ENCODE measurements around the gene MBP.
"Not testable (repeated sequence)": the region's sequence is repeated elsewhere in the genome, so short reads cannot be mapped to it uniquely, and the experiment has no call there.

Gene MBP

DNA sequence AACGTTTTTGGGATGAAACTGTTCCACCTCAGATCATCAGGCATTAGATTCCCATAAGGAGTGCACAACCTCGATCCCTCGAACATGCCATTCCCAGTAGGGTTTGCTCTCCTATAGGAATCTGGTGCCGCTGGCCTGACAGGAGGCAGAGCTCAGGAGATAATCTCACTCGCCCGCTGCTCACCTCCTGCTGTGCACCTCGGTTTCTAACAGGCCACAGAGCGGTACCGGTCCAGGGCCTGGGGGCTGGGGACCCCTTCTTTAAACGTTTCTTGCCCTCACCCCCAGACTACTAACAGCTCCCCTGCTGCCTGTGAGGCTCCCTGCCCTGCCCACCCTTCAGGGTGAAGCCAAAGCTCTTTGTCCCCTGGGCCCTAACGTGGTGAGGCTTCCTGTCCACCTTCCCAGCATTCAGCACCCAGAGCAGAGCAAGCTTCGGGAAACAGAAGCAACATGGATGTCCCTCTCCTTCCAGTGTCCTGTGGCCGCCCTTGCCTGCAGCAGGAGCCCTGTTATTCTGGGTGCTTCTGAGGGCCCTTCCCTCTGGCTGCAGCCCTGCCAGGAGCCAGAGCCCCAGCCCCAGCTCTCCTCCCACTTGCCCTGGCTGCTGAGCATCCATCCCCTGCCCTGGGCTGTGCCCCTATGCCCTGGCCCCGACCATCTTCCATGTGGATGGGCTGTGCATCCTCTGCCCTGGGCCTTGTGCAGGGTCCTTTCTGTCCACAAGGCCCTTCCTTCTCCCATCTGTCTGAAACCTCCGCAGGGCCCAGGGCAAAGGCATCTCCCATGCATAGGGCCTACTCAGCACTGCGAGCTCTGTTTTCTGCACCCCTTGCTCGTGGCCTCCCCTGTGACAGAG lies 140.1 kb downstream of the MBP start:
- no peaks in the 10 kb centered on the region for H3K4me1 ChIP-seq (ENCODE audit: control insufficient read depth in 1 of 2, insufficient read depth in 2 of 2, low read length in 2 of 2)
- no peaks in the 10 kb centered on the region for H3K9me3 ChIP-seq (ENCODE audit: control insufficient read depth in 1 of 2, low read length in 2 of 2)
- H3K36me3 ChIP-seq (ENCODE audit: control insufficient read depth in 1 of 2, insufficient read depth in 2 of 2, low read length in 2 of 2): no peaks in the 10 kb centered on the region
- H3K27me3 ChIP-seq (ENCODE audit: low read depth, low read length): no peaks in the 10 kb centered on the region
- no peak overlapping the region for H3K4me3 ChIP-seq (ENCODE audit: low read depth in 1 of 2, low read length in 2 of 2)
- no peak overlapping the region for H3K27ac ChIP-seq (ENCODE audit: low read length)

DNA sequence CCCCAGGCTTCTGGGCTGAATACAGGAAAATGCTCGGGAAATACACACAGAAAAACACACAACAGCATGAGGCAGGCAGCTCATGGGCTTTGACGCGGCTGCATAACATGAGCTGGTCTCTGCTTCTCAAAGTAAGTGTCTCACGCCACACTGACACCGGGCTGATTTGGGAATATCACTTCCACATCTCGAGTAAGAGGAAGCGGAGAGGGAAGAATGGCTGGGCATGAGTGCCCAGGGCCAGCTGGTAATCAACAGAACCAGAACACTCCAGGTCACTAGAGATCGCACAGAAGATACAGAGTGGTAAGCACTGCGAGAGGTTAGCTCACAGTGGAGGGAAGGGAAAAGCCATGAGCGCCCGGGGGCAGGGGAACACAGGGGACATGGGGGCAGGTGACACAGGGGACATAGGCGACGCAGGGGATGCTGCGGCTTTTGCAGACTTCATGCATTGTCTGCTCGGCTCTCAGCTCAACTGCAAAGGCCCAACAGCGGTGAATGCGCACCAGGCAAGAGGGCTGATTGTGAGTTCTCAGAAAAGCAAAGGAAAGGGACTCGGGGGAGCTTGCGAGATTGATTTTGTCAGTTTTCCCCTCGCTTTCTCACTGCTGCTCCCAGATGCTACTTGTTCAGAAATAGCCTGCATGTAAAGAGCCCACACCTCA lies 141.4 kb downstream of the MBP start:
- Histone ChIP-seq H3K4me1 (ENCODE audit: control insufficient read depth in 1 of 2, insufficient read depth in 2 of 2, low read length in 2 of 2) (no peaks in the 10 kb centered on the region), H3K9me3 (ENCODE audit: control insufficient read depth in 1 of 2, low read length in 2 of 2) (no peaks in the 10 kb centered on the region), H3K4me3 (ENCODE audit: low read depth in 1 of 2, low read length in 2 of 2) (no peak overlapping the region), H3K36me3 (ENCODE audit: control insufficient read depth in 1 of 2, insufficient read depth in 2 of 2, low read length in 2 of 2) (no peaks in the 10 kb centered on the region), H3K27ac (ENCODE audit: low read length) (no peak overlapping the region), H3K27me3 (ENCODE audit: low read depth, low read length) (no peaks in the 10 kb centered on the region)

DNA sequence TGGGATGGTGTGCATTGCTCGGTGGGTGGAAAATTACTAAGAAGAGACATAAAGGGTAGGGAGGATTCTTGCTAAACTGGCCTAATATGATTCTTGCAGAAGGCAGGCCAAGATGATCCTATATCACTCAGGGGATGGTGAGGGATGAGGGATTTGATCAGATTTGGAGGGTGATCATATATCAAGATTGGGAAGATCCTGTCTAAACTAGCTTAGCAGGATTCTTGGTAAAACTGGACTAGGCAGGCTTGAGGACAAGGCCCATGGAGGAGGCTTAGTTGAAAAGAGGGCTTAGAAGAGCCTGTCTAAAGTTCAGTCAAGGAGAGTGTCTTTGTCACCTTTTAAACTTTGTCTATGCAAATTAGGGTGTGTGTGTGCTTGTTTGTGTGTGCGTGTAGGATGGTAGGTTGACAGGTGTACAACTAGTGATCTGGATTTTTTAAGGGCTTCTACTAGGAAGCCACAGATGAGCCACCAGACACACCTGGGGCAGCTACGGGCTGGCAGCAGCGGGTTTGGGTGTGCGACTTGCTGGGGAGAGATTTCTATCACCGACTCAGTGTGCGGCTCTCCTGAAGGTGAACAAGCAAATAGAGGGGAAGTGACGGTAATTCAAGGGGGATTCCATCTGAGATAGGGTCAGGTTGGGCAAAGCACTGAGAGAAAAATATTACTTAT lies 142.1 kb downstream of the MBP start:
- H3K27ac ChIP-seq (ENCODE audit: low read length); H3K4me1 ChIP-seq (ENCODE audit: control insufficient read depth in 1 of 2, insufficient read depth in 2 of 2, low read length in 2 of 2); H3K4me3 ChIP-seq (ENCODE audit: low read depth in 1 of 2, low read length in 2 of 2); H3K36me3 ChIP-seq (ENCODE audit: control insufficient read depth in 1 of 2, insufficient read depth in 2 of 2, low read length in 2 of 2); H3K9me3 ChIP-seq (ENCODE audit: control insufficient read depth in 1 of 2, low read length in 2 of 2); H3K27me3 ChIP-seq (ENCODE audit: low read depth, low read length): not testable (repeated sequence)

DNA sequence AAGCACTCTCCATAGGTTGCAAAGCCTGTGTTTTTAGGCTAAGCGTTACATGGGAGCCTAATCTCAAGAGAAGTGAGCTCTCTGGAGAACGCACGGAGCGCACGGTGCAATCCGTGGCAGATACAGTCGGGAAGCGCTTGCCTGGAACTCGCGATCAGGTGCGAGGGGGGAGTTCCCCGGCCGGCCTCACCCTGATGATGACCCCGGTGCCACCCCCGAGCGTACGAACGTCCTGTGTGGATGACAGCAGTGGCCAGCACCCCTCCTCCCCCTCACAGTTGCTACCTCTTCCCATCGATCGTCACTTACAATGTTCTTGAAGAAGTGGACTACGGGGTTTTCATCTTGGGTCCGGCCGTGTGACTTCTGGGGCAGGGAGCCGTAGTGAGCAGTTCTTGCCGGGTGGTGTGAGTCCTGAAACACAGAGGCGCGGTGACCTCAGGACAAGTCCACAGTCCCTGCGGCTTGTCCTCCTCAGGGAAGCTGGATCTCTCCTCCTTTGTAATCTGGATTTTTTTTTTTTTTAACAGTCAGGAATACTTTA lies 142.9 kb downstream of the MBP start:
- Histone ChIP-seq H3K9me3 (ENCODE audit: control insufficient read depth in 1 of 2, low read length in 2 of 2) (no peaks in the 10 kb centered on the region), H3K27ac (ENCODE audit: low read length) (no peak overlapping the region), H3K36me3 (ENCODE audit: control insufficient read depth in 1 of 2, insufficient read depth in 2 of 2, low read length in 2 of 2) (no peaks in the 10 kb centered on the region), H3K4me1 (ENCODE audit: control insufficient read depth in 1 of 2, insufficient read depth in 2 of 2, low read length in 2 of 2) (no peaks in the 10 kb centered on the region), H3K4me3 (ENCODE audit: low read depth in 1 of 2, low read length in 2 of 2) (no peak overlapping the region), H3K27me3 (ENCODE audit: low read depth, low read length) (no peaks in the 10 kb centered on the region)

DNA sequence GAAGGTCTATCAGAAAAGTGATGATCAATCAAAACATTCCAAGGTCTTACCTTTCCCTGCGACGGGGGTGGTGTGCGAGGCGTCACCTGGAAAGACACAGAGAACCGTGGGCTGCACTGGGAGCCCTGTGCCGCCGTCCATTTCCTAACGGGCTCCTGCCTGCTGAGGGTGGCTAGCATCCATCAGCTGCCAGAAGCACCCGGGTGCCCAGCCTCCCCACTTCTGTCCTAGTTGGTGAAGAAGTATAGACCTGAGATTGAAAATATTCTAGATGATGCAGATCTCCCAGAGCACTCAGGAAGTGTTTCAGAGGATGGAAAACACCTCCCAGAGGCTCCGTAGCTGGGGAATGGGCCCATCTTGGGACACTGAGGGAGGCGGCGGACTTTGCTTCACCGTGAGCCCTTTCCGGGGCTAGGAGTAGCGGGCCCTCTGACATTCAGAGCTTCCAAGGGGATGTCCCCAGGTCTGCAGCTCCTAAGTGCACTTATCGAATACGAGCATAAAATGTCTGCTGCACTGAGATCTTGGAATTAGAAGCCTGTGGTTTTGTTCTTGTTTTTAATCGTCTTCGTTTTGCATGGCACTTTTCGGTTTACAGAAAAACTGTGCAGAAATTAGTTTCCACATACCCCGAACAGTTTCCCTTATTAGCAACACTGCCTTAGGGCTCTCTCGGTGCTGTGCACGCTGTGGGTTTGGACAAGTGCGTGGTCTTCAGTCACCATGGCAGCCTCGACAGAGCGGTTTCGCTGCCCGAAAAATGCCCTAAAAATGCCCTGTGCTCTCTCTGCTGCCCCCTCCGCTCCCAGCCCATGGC lies 143.5 kb downstream of the MBP start:
- Histone ChIP-seq H3K9me3 (ENCODE audit: control insufficient read depth in 1 of 2, low read length in 2 of 2) (no peaks in the 10 kb centered on the region), H3K36me3 (ENCODE audit: control insufficient read depth in 1 of 2, insufficient read depth in 2 of 2, low read length in 2 of 2) (no peaks in the 10 kb centered on the region), H3K4me3 (ENCODE audit: low read depth in 1 of 2, low read length in 2 of 2) (no peak overlapping the region), H3K27me3 (ENCODE audit: low read depth, low read length) (no peaks in the 10 kb centered on the region), H3K27ac (ENCODE audit: low read length) (no peak overlapping the region), H3K4me1 (ENCODE audit: control insufficient read depth in 1 of 2, insufficient read depth in 2 of 2, low read length in 2 of 2) (no peaks in the 10 kb centered on the region)

DNA sequence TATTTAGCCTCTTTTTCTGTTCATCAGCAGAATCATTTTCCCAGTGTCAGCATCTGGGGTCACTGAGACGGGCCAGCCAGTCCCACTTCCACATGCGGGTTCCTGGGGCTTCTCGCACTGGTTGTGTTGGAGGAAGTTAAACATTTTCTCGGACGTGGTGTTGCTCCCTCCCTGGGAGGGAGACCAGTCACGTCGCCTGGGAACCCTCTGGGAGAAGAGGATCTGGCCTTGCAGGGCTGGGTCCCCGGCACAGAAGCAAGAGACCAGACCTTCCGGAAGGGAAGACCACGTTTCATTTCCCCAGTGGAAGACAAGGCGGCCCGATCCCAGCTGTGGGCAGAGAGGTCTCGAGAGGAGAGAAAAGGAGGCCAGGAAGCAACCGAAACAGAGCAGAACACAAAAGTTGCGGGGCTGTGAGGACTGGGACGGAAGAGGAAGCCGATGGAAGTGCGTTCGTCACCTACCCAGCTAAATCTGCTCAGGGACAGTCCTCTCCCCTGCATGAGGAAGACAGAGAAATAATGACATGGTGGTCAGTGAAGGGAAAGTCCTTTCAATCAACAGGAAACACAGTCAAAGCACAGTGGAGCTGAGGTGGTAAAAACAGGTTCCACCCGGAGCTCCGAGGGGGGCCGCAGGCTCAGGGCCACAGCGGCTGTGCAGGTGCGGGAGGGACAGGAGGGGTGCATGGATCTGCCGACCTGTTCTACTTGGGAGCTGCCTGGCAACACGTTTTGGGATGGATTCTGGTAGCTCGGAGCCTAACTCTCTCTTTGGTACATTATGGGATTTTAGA lies 144.4 kb downstream of the MBP start:
- H3K27me3 ChIP-seq (ENCODE audit: low read depth, low read length): no peaks in the 10 kb centered on the region
- H3K27ac ChIP-seq (ENCODE audit: low read length): no peak overlapping the region
- no peak overlapping the region for H3K4me3 ChIP-seq (ENCODE audit: low read depth in 1 of 2, low read length in 2 of 2)
- no peaks in the 10 kb centered on the region for H3K9me3 ChIP-seq (ENCODE audit: control insufficient read depth in 1 of 2, low read length in 2 of 2)
- no peaks in the 10 kb centered on the region for H3K36me3 ChIP-seq (ENCODE audit: control insufficient read depth in 1 of 2, insufficient read depth in 2 of 2, low read length in 2 of 2)
- H3K4me1 ChIP-seq (ENCODE audit: control insufficient read depth in 1 of 2, insufficient read depth in 2 of 2, low read length in 2 of 2): peaks cover 0 to 3% of the 10 kb centered on the region in 2 donors

DNA sequence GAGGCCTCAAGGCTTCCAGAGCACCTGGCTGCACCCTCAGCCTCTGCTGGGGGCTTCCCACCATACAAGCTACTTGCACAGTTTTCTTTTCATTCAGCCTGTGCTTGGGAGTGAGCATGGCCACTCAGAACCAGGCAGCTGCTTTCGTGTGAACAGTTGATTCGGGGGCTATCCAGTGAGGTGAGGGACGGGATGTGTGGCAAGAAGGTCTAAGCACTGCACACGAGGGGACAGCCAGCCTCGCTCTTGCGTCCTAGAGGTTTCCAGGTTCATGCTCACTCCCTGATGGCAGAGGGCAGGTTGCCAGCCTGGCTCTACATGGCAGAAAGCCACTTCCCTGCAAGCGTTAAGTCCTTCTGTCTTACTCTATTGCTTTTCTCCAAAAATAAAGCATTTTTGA lies 146.2 kb downstream of the MBP start:
- H3K4me3 ChIP-seq (ENCODE audit: low read depth in 1 of 2, low read length in 2 of 2): no peak overlapping the region
- no peak overlapping the region for H3K27ac ChIP-seq (ENCODE audit: low read length)
- H3K4me1 ChIP-seq (ENCODE audit: control insufficient read depth in 1 of 2, insufficient read depth in 2 of 2, low read length in 2 of 2): peaks cover 0 to 5% of the 10 kb centered on the region in 2 donors
- no peaks in the 10 kb centered on the region for H3K36me3 ChIP-seq (ENCODE audit: control insufficient read depth in 1 of 2, insufficient read depth in 2 of 2, low read length in 2 of 2)
- no peaks in the 10 kb centered on the region for H3K9me3 ChIP-seq (ENCODE audit: control insufficient read depth in 1 of 2, low read length in 2 of 2)
- no peaks in the 10 kb centered on the region for H3K27me3 ChIP-seq (ENCODE audit: low read depth, low read length)

DNA sequence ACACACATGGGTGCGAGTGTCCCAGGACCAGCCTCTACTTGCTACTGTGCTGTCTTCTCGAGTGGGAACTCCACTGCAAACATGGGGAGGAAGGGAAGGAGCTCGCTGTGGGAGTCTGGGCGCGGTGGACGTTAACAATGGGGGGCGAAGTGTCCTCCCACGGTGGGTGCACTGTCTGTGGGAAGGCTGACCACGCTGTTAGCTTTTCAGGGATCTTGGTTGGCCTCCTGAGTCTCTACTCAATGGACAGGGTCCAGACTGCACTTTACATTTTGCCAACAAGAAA lies 146.7 kb downstream of the MBP start:
- Histone ChIP-seq H3K4me1 (ENCODE audit: control insufficient read depth in 1 of 2, insufficient read depth in 2 of 2, low read length in 2 of 2) (peaks cover 0 to 5% of the 10 kb centered on the region in 2 donors), H3K27ac (ENCODE audit: low read length) (no peak overlapping the region)

DNA sequence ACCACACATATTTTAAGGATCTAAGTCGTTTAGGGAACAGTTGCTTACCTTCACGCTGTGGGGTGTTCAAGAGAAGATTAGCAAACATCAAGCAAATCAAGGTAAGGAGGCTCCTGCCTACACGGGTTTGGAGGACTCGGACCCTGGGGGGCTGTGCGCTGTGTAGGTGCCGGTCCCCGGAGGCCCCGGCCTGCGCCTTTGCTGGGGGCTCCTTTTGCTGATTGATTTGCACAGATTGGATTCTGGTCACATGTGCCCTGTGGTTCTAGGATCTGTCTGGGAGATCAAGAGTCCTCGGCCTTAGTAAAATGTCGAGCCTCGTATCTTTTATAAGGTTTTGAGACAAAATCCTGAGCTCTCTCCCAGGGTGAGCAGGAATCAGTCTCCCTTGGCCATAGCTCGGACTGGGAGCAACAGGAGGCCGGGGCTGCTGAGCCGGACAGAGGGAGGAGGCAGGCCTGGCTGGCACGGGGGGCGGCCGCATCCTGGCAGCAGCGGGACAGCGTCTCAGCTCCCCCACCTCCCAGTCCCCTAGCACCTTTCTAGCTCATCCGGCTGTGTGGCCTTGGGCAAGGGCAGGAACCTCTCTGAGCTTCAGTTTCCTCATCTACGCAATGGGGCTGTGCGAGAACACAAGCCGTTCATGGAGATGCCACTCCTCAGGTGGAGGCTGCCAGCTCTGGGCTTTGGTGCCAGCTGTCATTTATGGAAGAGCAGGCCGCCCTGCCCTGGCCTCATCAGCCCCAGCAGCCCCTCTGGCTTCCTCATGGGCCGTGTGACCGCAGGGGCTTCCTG lies 147.2 kb downstream of the MBP start:
- H3K36me3 ChIP-seq (ENCODE audit: control insufficient read depth in 1 of 2, insufficient read depth in 2 of 2, low read length in 2 of 2): no peaks in the 10 kb centered on the region
- H3K4me3 ChIP-seq (ENCODE audit: low read depth in 1 of 2, low read length in 2 of 2): no peak overlapping the region
- H3K9me3 ChIP-seq (ENCODE audit: control insufficient read depth in 1 of 2, low read length in 2 of 2): no peaks in the 10 kb centered on the region
- H3K4me1 ChIP-seq (ENCODE audit: control insufficient read depth in 1 of 2, insufficient read depth in 2 of 2, low read length in 2 of 2): peaks cover 0 to 5% of the 10 kb centered on the region in 2 donors
- H3K27me3 ChIP-seq (ENCODE audit: low read depth, low read length): no peaks in the 10 kb centered on the region
- H3K27ac ChIP-seq (ENCODE audit: low read length): no peak overlapping the region

More for the DNA sequence above, 146.7 kb downstream of the MBP start:
- no peaks in the 10 kb centered on the region for H3K9me3 ChIP-seq (ENCODE audit: control insufficient read depth in 1 of 2, low read length in 2 of 2)
- no peaks in the 10 kb centered on the region for H3K27me3 ChIP-seq (ENCODE audit: low read depth, low read length)
- H3K36me3 ChIP-seq (ENCODE audit: control insufficient read depth in 1 of 2, insufficient read depth in 2 of 2, low read length in 2 of 2): no peaks in the 10 kb centered on the region
- no peak overlapping the region for H3K4me3 ChIP-seq (ENCODE audit: low read depth in 1 of 2, low read length in 2 of 2)
